PC-9 (cell line): Measurements from ENCODE around the gene B4GALT3.

Source experiments
- CTCF ChIP-seq: fragments of 200-600 bp; sonication (generic); conservative IDR thresholded peaks from 2 replicates; pipeline ENCODE4 v1.6.1; 2017; ENCODE audit warnings: mixed run types, antibody characterized with exemption, mild to moderate bottlenecking, moderate library complexity
- EZH2 ChIP-seq: fragments of 200-600 bp; sonication (generic); IDR thresholded peaks from 2 replicates; pipeline ENCODE4 v1.8.0; 2017; ENCODE audit warnings: antibody characterized with exemption, low read depth

DNA sequence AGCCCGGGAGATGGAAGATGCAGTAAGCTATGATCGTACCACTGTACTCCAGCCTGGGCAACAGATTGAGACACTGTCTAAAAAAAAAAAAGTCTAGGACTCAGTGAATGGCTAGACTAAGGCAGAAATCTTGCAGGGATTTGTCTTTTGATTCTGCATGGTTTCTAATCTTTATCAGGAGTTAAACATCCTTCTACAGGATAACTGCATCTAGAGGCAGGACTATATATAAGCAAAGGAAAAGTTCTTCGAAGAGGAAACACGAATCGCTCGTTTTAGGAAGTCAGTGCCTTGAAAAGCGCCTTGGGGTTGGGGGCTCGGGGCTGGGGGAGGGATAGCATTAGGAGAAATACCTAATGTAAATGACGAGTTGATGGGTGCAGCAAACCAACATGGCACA lies 24.1 kb downstream of the B4GALT3 start:
- no peak for TF ChIP-seq CTCF
- no peak for TF ChIP-seq EZH2
